OCI-LY7 (cell line): ENCODE data around the gene NFKBIE.

ENCODE experiments used
- CTCF ChIP-seq: fragments of 200-600 bp; sonication (generic); conservative IDR thresholded peaks from 2 replicates; pipeline ENCODE4 v1.5.1; 2014; ENCODE audit warnings: mild to moderate bottlenecking, antibody characterized with exemption, low read length, moderate library complexity, mixed read lengths
- EZH2phosphoT487 ChIP-seq: fragments of 200-600 bp; sonication (generic); IDR thresholded peaks from 2 replicates; pipeline ENCODE4 v1.6.1; 2018; ENCODE audit warnings: low read depth, borderline replicate concordance, mild to moderate bottlenecking, mixed run types, antibody characterized with exemption, low read length, moderate library complexity, mixed read lengths

- no peak for TF ChIP-seq CTCF
- no peak for TF ChIP-seq EZH2phosphoT487
These were observed 35.8 kb upstream of the NFKBIE start for GRCh38 chr6:44301106-44301505.
